Rectal smooth muscle tissue (tissue), 1 donor: ENCODE results near the gene CPHXL.

Experiments
- H3K27ac ChIP-seq: one replicate; pipeline ENCODE4 v1.7.0; 2013; ENCODE audit warnings: low read depth, low read length, inconsistent platforms
- H3K27me3 ChIP-seq: one replicate; pipeline ENCODE4 v1.7.0; 2013; ENCODE audit warnings: low read length; ENCODE audit not compliant: control insufficient read depth, insufficient read depth
- H3K36me3 ChIP-seq: one replicate; pipeline ENCODE4 v1.7.0; 2013; ENCODE audit warnings: low read length; ENCODE audit not compliant: control insufficient read depth, insufficient read depth
- H3K4me1 ChIP-seq: one replicate; pipeline ENCODE4 v1.7.0; 2013; ENCODE audit warnings: low read length; ENCODE audit not compliant: control insufficient read depth, insufficient read depth
- H3K4me3 ChIP-seq: one replicate; pipeline ENCODE4 v1.7.0; 2013; ENCODE audit warnings: low read length
- H3K9ac ChIP-seq: one replicate; pipeline ENCODE4 v1.7.0; 2013; ENCODE audit warnings: low read length

Gene CPHXL

DNA sequence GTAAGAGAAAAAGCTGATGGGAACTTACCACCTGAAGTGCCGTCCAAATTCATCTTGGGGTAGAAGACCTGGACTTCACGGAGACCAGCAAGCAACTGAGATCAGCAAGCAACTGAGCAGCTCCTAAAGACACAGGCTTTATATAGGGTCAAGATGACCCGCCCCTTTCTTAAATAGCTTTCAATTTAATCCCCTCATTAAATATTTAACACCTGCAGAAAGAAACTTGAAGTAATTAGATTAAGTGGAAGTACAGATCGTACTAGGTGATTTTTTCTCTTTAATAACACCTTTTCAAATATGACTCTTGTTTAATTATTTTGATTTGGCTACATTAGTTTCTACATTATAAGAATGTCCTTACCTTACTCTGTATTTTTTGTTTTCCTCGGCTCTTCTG is at the start of gene CPHXL:
TSS of gene CPHXL (minus strand) at position 101 of the 400 bp plus-strand sequence. CDS start at position 53, 48 bp downstream.
- no peak within 1 kb of the TSS for H3K27ac ChIP-seq
- no peak within 1 kb of the TSS for H3K4me3 ChIP-seq
- H3K27me3 ChIP-seq = no peaks in the 10 kb centered on the region
- no peaks in the 10 kb centered on the region for H3K36me3 ChIP-seq
- no peak within 1 kb of the TSS for H3K9ac ChIP-seq
- H3K4me1 ChIP-seq = no peaks in the 10 kb centered on the region

DNA sequence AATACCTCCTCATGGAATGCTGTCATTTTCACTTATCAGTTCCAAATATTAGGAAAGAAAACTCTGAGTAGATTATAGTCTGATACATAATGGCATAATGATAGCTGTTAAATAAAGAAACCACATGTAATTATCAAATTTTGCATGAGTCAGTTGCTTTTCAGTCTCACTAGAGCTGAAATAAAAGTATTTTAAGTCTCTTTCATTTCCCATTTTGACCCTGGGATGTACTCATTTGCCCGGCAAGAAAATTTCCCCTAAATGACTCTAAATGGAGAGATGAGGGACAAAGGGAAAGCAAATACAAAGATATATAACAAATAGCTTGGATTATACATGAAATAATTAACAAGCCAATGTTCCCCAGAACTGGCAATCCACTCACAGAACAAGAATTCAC is 47.9 kb upstream of the CPHXL start:
- no peaks in the 10 kb centered on the region for H3K4me1 ChIP-seq
- no peak overlapping the region for H3K27ac ChIP-seq
- no peak overlapping the region for H3K9ac ChIP-seq
- H3K27me3 ChIP-seq = no peaks in the 10 kb centered on the region
- H3K36me3 ChIP-seq = no peaks in the 10 kb centered on the region
- H3K4me3 ChIP-seq = no peak overlapping the region

DNA sequence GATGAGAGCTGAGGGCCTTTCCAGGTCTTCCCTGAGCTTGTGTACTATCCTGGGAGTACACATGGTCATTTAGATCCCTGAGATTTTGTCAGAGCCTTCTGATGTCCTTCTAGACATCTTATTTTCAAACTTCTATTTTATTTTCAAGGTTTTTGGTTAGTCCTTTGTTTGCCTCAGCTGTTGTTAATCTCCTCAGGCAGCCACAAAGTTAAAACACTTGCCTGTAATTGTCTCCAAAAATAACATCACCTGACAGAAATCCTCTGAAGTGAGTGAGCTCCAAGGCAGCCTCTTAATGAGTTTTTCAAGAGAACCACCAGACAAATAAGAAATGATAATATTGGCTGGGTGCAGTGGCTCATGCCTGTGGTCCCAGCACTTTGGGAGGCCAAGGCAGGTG is 43.8 kb upstream of the CPHXL start:
- H3K9ac ChIP-seq = no peak overlapping the region
- H3K4me1 ChIP-seq = no peaks in the 10 kb centered on the region
- H3K36me3 ChIP-seq = no peaks in the 10 kb centered on the region
- no peak overlapping the region for H3K4me3 ChIP-seq
- no peak overlapping the region for H3K27ac ChIP-seq
- H3K27me3 ChIP-seq = no peaks in the 10 kb centered on the region

DNA sequence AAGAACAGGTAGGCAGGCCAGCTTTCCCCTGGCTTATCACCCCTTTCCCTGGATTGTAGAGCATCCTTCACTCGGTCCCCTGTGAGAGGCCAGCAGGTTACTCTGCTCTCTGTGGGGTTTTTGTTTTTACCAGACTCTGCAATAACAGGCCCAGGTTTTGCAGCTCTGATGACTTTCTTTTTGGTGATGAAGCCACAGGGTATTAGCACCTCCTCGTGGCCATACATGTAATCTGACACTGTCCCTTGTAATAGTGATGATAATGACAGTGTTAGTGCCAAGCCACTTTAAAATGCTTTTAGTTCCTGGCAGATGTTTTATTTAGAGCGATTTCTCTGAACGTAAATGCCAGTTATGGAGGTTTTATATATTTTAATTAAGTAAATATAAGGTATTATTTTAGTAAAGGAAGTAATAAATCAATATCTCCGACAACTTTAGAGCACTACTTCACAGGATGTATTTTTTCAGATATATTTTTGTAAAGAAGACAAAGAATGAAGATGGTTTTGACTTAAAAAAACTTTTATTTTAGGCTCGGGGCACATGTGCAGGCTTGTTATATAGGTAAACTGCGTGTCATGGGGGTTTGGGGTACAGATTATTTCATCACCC is 38.0 kb upstream of the CPHXL start:
- Histone ChIP-seq H3K9ac (no peak overlapping the region), H3K27me3 (no peaks in the 10 kb centered on the region), H3K27ac (no peak overlapping the region), H3K4me1 (no peaks in the 10 kb centered on the region), H3K4me3 (no peak overlapping the region), H3K36me3 (no peaks in the 10 kb centered on the region)

DNA sequence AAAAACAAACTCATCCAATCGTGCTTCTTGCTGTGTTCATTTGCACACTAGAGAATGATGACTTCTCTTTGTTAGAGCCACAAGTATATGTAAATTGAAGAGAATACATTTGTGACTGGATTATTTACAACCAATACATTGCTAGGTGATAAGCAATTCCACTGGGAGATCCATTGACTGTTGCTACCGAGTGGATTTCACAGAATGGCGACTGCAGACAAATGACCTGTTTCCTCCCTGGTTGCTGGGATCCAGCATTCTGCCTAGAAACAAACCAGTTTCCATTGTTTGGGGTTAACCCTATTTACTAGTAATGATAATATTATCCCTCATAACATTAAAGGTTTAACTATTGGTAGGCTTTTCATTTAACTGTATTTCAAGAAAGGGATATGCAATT is 36.9 kb upstream of the CPHXL start:
- Histone ChIP-seq H3K4me3 (no peak overlapping the region), H3K9ac (no peak overlapping the region), H3K4me1 (no peaks in the 10 kb centered on the region), H3K27ac (no peak overlapping the region), H3K27me3 (no peaks in the 10 kb centered on the region), H3K36me3 (no peaks in the 10 kb centered on the region)

DNA sequence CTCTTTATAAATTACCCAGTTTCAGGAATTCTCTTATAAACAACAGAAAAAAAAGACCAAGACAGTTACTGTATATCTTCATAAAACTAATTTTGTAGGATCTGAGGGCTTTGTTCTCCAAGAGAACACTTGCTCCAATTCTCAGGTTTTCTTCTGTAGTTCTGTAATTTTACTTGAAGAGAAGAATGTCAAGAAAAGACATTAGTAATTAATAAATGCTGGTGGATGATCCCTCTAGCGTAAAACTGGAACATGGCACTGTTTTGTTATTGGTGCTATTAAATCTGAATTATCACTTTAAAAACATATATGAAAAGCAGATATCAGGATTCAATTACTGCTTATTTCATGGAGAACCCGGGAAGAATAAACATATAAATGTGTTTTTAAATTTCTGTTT is 36.5 kb upstream of the CPHXL start:
- Histone ChIP-seq H3K4me3 (no peak overlapping the region), H3K4me1 (no peaks in the 10 kb centered on the region), H3K27ac (no peak overlapping the region), H3K9ac (no peak overlapping the region), H3K27me3 (no peaks in the 10 kb centered on the region), H3K36me3 (no peaks in the 10 kb centered on the region)

DNA sequence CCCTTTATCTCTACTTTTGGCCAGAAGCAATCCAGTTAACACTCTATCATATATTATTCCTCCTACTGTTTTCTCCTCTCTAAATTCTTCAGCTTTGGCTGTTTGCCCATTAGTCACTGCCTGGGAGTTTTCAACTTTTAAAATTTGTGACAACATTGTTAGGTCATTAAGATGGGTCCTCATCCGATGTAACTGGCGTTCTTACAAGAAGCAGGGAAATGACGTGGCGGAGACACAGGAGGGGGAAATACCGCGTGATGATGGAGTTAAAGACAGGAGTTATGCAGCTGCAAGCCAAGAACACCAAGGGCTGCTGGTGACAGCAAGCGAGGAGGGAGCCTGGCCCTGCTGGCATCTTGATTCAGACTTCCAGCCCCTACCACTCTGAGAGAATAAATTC is 34.8 kb upstream of the CPHXL start:
- no peaks in the 10 kb centered on the region for H3K36me3 ChIP-seq
- H3K27me3 ChIP-seq = no peaks in the 10 kb centered on the region
- no peaks in the 10 kb centered on the region for H3K4me1 ChIP-seq
- no peak overlapping the region for H3K9ac ChIP-seq
- no peak overlapping the region for H3K27ac ChIP-seq
- H3K4me3 ChIP-seq = no peak overlapping the region

DNA sequence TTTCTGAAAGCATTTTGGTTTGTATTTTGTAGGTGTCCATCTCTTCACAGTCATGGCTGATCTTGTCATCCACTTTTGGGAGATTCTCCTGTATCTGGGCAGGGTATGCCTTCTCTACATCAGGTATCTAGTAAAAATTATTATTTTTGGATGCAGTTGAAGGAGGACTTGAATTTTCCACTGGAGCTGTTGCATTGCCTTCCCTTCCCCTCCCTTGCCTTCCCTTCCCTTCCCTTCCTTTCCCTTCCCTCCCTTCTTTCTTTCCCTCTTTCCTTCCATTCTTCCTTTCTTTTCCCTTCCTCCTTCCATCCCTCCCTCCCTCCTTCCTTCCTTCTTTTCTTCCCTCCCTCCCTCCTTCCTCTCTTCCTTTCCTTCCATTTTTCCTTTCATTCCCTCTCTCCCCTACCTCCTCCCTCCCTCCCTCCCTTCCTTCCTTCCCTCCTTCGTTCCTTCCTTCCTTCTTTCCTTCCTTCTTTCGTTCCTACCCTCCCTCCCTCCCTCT is 33.8 kb upstream of the CPHXL start:
- Histone ChIP-seq H3K4me1 (no peaks in the 10 kb centered on the region), H3K4me3 (no peak overlapping the region), H3K9ac (no peak overlapping the region), H3K27me3 (no peaks in the 10 kb centered on the region), H3K27ac (no peak overlapping the region), H3K36me3 (no peaks in the 10 kb centered on the region)

DNA sequence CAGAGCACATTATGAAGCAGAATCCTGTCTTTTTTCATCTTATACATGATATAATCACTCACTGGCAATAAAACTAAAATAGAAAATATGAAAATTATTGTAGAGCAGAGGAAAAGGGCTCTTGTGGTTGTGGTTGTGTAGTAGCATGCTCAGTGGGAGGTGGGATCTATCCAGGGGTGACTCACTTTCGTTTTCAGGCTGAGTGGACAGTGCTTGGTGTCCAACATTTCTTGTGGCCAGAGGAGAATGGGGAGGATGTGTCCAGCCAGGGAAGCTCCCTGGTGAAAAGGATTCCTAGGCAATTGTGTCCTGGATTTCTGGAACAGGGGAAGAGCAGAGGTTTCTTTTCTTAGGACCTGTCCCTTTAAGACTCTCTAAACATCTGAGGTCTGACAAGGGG is 31.9 kb upstream of the CPHXL start:
- no peak overlapping the region for H3K27ac ChIP-seq
- no peak overlapping the region for H3K4me3 ChIP-seq
- H3K4me1 ChIP-seq = no peaks in the 10 kb centered on the region
- no peaks in the 10 kb centered on the region for H3K36me3 ChIP-seq
- H3K27me3 ChIP-seq = no peaks in the 10 kb centered on the region
- no peak overlapping the region for H3K9ac ChIP-seq

DNA sequence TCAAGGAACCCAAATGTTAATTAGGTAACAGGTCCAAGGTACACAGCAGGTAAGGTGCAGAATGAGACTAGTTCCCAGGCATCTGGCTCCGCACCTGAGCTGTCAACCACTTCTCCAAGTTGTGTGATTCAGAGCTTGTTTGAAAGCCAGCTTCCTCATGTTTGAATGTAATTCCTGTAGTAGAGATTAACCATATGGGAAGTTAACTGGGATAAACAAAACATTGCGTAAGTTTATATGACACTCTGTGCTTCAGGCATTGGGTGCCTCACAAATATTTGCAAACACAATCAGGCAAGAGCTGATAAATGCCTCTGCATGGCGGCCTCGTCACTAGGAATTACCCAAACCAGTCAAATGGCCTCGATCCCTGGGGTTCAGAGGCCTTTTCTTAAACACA is 27.9 kb upstream of the CPHXL start:
- no peak overlapping the region for H3K9ac ChIP-seq
- no peaks in the 10 kb centered on the region for H3K36me3 ChIP-seq
- H3K27me3 ChIP-seq = no peaks in the 10 kb centered on the region
- no peak overlapping the region for H3K4me3 ChIP-seq
- no peaks in the 10 kb centered on the region for H3K4me1 ChIP-seq
- no peak overlapping the region for H3K27ac ChIP-seq

DNA sequence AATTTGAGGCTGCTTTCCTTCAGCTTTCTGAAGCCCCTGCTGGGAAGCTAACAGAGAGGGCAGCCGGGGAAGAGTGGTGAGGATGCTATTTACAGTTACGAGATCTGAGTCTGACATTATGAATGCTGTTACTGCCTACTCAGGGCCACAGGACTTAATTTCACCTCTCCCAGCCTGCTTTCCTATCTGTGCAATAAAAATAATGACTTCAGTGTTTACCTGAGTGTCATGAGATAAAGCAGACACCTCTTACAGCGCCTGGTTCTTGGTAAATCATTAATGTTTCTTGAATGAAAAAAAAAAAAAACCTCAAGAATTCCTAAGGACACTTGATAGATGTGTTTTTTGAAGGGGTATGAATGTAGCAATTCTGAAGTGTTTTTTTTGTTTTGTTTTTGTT is 24.2 kb upstream of the CPHXL start:
- no peak overlapping the region for H3K27ac ChIP-seq

DNA sequence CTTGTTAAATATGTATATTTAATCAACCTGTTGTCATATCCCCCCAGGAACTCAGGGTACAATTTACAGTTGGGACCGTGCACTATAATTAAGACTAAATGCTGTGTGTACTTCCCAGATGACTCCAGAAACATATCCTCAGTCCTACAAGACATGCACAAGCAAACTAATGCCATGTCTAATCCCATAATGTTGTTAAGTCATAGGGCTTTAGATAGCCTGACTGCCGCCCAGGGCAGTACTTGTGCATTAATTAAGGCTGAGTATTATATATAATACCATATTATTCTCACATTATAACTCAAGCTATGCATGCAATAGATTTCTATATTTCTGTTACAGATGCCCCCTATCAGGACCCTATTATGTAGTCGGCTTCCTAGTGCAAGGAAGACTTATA is 20.1 kb upstream of the CPHXL start:
- Histone ChIP-seq H3K36me3 (no peaks in the 10 kb centered on the region), H3K4me1 (no peaks in the 10 kb centered on the region), H3K4me3 (no peak overlapping the region), H3K9ac (no peak overlapping the region), H3K27ac (no peak overlapping the region), H3K27me3 (no peaks in the 10 kb centered on the region)

More for the DNA sequence above, 24.2 kb upstream of the CPHXL start:
- Histone ChIP-seq H3K4me3 (no peak overlapping the region), H3K9ac (no peak overlapping the region), H3K4me1 (no peaks in the 10 kb centered on the region), H3K27me3 (no peaks in the 10 kb centered on the region), H3K36me3 (no peaks in the 10 kb centered on the region)

DNA sequence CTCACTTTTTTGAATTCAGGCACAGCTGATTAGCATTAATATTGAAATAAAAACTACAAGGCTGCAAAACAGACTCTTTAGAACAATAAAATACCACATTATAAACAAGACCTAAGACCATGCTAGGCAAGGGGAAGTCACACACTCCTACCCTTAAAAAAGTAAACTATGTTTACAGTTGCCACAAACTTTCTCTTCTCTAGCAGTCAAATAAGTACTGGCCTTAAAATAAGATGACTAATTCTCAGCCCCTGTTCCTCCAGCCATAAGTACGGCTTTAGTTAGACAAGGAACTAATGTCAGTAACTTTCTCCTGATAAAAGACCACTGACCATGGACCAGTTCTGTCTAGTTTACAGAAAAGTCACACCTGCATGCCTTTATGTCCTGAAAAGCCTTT is 19.5 kb upstream of the CPHXL start:
- Histone ChIP-seq H3K27ac (no peak overlapping the region), H3K9ac (no peak overlapping the region), H3K4me3 (no peak overlapping the region), H3K27me3 (no peaks in the 10 kb centered on the region), H3K36me3 (no peaks in the 10 kb centered on the region), H3K4me1 (no peaks in the 10 kb centered on the region)
